ENCODE results near the gene SRPX2. TPM values are rescaled to one million over a fixed set of nuclear protein-coding genes. Genes with fewer than 3 reads are reported as not detected.
A peak's percentile ranks its signal among the peaks of the same experiment; 100 is the strongest.

The SRPX2 gene
- polyA plus RNA-seq, 10 donors: 21.0 to 39.9 (median 35.4) TPM

DNA sequence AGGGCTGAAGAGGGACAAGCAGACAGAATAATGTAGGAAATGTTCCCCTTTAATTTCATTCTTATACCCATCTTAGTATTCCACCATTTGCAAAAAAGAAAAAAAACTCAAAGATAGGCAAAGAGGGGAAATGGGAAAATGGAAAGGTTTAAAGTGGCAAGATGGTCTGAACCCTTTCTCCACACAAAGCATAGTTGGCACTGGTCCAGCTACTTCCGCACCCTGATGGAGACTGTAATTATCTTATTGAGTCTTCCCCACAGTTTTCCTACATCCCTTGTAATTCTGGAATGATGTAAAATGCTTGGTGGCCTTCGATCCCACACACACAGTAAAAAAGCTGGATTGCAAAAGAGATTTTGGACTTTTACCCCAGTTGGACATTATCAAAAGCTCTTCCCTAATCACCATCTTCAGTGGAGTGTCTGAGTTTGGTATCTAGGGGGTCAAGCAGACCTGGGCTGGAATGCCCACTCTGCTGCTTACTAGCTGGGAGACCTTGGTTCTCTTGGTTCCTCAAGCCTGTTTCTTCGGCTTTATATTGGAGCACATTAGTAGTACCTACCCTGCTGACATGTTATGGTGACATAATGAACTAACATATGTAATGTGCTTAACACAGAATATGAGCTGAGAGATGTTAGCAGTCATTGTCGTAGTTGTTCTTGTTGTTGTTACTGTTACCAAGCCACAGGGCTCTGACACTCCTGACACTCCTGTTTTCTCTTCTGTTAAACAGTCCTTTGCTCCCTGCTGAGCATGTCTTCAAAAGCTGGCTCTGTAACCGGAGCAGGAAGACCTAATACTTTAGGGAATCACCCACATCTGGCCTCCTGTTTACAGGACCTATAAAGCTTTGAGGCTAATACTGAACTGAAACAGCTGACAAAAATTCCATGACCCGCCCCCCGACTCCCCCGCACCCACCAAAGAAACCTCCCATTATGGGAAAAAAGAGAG, 4.7 kb downstream of the SRPX2 start:
- DNase-seq: peak; percentile 56 to 82 (median 68)

- peak; percentile 75 to 89 (median 82) for DNase-seq
Observed at GRCh38 chrX:100649550-100650356, 5.8 kb downstream of the SRPX2 start.

- no peak for DNase-seq
Observed at GRCh38 chrX:100650841-100651240, 6.8 kb downstream of the SRPX2 start.

DNA sequence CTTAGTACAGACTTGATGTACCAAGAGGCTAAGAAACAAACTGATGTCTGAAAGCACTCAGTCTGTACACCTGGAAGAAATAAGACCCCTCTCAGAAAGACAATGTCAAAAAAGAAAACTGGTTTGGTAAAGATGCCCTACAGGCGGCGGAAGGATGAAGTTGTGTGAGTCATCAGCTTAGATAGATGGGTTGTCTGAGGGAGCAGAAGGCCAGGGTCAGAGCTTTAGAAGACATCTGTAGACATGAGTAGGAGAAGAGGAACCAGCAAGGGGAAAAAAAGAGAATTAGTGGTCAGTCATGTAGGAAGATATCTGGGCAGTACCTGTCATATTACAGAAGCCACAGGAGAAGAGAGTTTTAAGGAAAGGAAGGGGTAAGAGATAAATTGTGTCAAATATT, 8.3 kb downstream of the SRPX2 start:
- no peak for DNase-seq

- peak in 1 of 3 donors; percentile 58 for DNase-seq
Observed at GRCh38 chrX:100654261-100654660, 10.3 kb downstream of the SRPX2 start.

GRCh38 chrX:100658941-100659381, 15.0 kb downstream of the SRPX2 start:
- DNase-seq: peak in 1 of 3 donors; percentile 26

GRCh38 chrX:100659431-100660137, 15.6 kb downstream of the SRPX2 start:
- peak in 1 of 3 donors; percentile 21 for DNase-seq

GRCh38 chrX:100662170-100662569, 18.2 kb downstream of the SRPX2 start:
- no peak for DNase-seq

GRCh38 chrX:100662796-100663195, 18.8 kb downstream of the SRPX2 start:
- DNase-seq: no peak

GRCh38 chrX:100663642-100664041, 19.6 kb downstream of the SRPX2 start:
- DNase-seq: no peak

- DNase-seq: no peak
Observed at GRCh38 chrX:100672966-100673365, 29.0 kb downstream of the SRPX2 start.

- peak in 1 of 3 donors; percentile 26 for DNase-seq
Observed at GRCh38 chrX:100673397-100673953, 29.5 kb downstream of the SRPX2 start.

DNA sequence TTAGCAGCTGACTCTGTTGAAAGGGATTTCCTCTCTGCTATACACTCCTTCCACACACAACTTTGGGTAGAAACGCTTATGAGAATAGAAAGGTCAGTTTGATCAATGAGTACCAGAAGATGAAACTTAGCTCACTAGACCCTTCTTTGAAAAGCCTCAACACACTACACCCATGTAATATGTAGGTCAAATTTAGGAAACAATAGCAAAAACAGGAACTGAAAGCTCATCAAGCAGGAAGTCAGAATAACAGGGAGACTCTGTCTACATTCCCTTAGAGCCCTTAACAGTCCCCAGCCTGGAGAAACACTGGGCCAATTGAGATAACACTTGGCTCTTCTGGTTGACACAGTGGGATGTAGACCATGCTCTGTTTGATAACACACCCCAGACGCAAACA, 30.7 kb downstream of the SRPX2 start:
- DNase-seq: no peak

DNA sequence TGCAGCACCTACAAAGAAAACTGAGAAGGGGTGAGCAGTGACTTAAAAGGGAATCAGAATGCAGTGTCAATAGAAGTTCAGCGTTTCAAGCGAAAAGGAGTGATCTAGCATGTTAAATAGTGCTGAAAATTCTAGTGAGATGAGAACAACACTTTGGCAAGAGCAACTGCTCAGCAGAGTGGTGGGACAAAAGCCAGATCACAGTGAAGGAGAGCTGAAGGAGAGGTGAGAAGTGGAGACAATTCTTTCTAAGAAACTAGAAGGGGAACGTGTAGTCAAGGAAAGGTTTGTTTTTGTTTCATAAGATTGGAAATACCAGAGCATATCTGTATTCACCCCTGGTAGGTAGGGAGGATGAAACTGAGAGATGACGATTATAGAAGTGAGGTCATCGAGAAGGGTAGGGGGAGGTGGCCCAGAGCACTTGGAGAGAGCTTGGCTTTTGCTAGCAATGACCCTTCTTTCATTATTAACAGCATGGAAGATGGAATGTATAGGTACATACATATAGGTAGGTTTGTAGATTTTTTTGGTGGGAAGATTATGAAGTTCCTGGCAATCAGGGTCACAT, 33.7 kb downstream of the SRPX2 start:
- DNase-seq: peak in 2 of 3 donors; percentile 35 to 58

- DNase-seq: no peak
Observed at GRCh38 chrX:100680756-100681155, 36.8 kb downstream of the SRPX2 start.

DNA sequence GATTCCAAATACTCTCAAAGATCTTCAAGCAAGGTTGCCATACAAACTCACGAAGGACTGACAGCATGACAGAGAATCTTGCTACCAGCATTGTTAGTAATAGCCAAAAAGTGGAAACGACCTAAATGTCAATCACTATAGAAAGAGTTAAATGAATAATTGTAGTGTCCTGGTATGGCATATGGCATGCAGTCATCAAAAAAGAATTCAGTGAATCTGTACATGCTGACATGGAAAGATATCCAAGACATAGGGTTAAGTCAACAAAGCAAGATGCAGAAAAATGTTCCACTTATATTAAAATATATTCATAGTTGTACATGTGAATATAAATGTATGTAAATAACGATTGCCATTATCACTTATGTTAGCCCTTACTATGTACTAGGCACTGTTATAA, 37.6 kb downstream of the SRPX2 start:
- no peak for DNase-seq

GRCh38 chrX:100682939-100683338, 38.9 kb downstream of the SRPX2 start:
- DNase-seq: no peak

DNA sequence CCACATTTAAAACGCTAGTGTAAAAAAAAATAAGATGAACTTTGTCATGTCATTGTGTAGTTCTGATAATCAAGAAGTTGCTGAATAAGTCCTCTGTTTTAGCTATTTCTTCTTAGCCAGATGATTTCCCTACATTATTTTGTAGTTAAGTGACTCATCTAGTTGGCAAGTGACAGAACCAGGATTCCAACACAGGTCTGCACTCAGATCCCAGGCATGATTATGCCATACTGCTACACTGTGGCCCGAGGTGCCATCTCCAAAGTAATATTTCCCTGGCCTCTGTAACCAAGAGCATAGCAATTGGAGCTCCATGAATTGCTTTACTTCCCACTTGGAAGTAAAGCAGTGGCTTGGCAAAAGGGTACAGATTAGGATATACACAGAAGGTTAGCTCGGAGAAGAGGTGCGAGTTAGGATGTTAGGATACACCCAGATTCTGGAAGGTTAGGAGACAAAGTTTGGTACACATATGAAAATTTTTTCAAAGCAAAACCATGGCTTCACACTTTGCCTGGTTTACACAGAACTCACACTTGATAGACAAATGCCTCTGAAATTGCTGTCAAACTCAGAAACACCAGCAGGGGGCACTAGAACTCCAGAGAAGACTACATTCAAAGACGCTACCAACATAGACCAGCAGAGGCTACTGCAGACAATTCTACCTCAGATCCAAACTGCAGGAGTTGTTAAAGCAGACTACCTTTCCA, 41.4 kb downstream of the SRPX2 start:
- peak; percentile 57 to 74 (median 72) for DNase-seq

DNA sequence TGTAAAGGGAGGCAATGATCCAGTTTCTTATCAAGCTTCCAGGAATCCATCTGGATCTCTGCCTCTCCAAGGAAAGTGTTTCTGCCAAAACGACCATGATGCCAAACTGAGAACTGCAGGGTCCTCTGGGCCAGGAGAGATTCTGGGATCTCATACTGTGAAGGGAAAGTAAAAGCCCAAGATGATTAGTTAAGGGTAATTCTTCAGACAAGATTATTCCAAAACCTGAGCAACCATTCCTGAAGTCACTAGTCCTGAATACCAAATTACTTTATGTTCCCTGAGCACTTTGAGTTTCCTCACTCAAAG, 42.0 kb downstream of the SRPX2 start:
- no peak for DNase-seq

DNA sequence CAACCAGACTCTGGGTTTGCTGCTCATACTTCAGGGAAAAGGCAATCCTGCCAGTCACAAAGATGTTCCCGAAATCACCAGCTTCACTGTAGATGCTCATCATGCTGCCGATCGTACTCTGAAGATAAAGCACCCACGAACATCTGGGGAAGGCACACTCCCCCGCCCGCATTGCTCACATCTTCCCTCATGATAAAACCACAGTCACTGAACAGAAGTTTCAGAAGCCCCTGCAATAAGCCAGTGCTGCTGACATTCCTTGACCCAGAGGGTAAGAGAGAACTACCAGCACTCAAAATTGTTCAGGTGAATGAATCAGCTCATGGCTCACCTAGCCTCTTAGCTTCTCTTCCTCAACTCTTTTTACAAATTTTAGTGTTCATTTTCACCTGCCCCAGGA, 43.1 kb downstream of the SRPX2 start:
- no peak for DNase-seq

GRCh38 chrX:100687546-100687945, 43.5 kb downstream of the SRPX2 start:
- no peak for DNase-seq
